ENCODE measurements around the gene LRP1. TPM values are rescaled to one million over a fixed set of nuclear protein-coding genes. Genes with fewer than 3 reads are reported as not detected.

Gene LRP1
- total and polyA plus RNA-seq, 2 of the 13 experiments (the other 11 are each of a cell fraction or from before 2014, with no cell fraction given), result 14.7 to 30.8 TPM

GRCh38 chr12:57193706-57194245 is 65.5 kb downstream of the LRP1 start (continued):
- TF ChIP-seq, protein P1, sequence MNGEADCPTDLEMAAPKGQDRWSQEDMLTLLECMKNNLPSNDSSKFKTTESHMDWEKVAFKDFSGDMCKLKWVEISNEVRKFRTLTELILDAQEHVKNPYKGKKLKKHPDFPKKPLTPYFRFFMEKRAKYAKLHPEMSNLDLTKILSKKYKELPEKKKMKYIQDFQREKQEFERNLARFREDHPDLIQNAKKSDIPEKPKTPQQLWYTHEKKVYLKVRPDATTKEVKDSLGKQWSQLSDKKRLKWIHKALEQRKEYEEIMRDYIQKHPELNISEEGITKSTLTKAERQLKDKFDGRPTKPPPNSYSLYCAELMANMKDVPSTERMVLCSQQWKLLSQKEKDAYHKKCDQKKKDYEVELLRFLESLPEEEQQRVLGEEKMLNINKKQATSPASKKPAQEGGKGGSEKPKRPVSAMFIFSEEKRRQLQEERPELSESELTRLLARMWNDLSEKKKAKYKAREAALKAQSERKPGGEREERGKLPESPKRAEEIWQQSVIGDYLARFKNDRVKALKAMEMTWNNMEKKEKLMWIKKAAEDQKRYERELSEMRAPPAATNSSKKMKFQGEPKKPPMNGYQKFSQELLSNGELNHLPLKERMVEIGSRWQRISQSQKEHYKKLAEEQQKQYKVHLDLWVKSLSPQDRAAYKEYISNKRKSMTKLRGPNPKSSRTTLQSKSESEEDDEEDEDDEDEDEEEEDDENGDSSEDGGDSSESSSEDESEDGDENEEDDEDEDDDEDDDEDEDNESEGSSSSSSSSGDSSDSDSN (CRISPR knock-in tag; IDR thresholded peaks at IDR 0.05), result no peak
- no peak for TF ChIP-seq MXD3 (CRISPR knock-in tag; IDR thresholded peaks at IDR 0.05)

DNA sequence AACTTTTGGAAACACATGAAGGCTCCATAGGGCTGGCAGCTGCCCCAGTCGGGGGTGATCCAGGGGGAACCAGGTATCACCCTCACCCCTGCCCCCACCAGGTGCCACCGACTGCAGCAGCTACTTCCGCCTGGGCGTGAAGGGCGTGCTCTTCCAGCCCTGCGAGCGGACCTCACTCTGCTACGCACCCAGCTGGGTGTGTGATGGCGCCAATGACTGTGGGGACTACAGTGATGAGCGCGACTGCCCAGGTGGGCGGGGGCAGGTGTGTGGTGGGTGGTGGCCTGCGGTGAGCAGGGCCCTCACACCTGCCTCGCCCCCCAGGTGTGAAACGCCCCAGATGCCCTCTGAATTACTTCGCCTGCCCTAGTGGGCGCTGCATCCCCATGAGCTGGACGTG is 66.0 kb downstream of the LRP1 start:
- DNase-seq (ENCODE audit: low spot score) (no peak), FAIRE-seq (no peak), ATAC-seq (no peak)
- intact Hi-C loops (cut with micrococcal nuclease; ENCODE audit: unreplicated experiment) (no loop called here), in situ Hi-C loops (cut with HindIII; ENCODE audit: extremely low pct_ligation_motif_present, low pct_unique_long_range_greater_than_20kb) (no loop called here)
- Histone ChIP-seq H4K20me1 (ENCODE audit: insufficient read depth, low read length) (no peaks in the 10 kb centered on the region), H3K27me3 (ENCODE audit: control insufficient read depth in 1 of 2, insufficient read depth in 2 of 2, low read length in 2 of 2) (no peaks in the 10 kb centered on the region; a peak in 1 of 5 replicates), H3K9me3 (ENCODE audit: low read length) (no peaks in the 10 kb centered on the region), H3K4me1 (ENCODE audit: insufficient read depth, low read length) (no peaks in the 10 kb centered on the region), H3K27ac (ENCODE audit: extremely low read length, insufficient read depth, low read length) (no peak overlapping the region), H3K4me3 (replicated peaks in 1 of 3; ENCODE audit: insufficient read depth in 1 of 3, low read depth in 2 of 3, low read length in 3 of 3) (no peak overlapping the region), H3K9ac (ENCODE audit: insufficient read depth, low read depth, low read length) (no peak overlapping the region), H3K4me2 (ENCODE audit: low read depth, low read length) (no peak overlapping the region), H2AFZ (ENCODE audit: low read length) (no peak overlapping the region), H3K36me3 (replicated peaks in 1 of 2; ENCODE audit: control insufficient read depth in 1 of 2, insufficient read depth in 2 of 2, low read length in 2 of 2) (peaks cover 78 to 98% of the 10 kb centered on the region in 2 experiments), H3K79me2 (ENCODE audit: insufficient read depth, low read length) (no peaks in the 10 kb centered on the region)
- CTCF ChIA-PET (ENCODE audit: low intra/inter-chr PET ratio, low total read pairs), result interaction anchor here (1.1 kb wide), 1 partner anchor 11 kb away, joined by 3 read pairs; no protein-coding TSS in a partner anchor
- POLR2A ChIA-PET, result no interaction called here
- TF ChIP-seq HINFP (CRISPR knock-in tag; IDR thresholded peaks at IDR 0.05; ENCODE audit: low read depth), result no peak
- WGBS (ENCODE audit: low lambda C conversion rate), result no CpG with 5 or more reads among the region's 18 CpGs
- BruUV-seq (replicated peaks), result no TSS peak

Measured in HepG2 (cell line).